ENCODE measurements around the gene CCDC33.

CCDC33 gene

GRCh38 chr15:74378848-74379247 is 142.7 kb downstream of the CCDC33 start:
- no peak overlapping the region for H3K27ac ChIP-seq
- intact Hi-C loops (cut with DNase I; ENCODE audit: low total_unique reads): no loop called here
- H3K4me3 ChIP-seq: no peak overlapping the region
- no peak for DNase-seq
- no peaks in the 10 kb centered on the region for H3K36me3 ChIP-seq
- H3K27me3 ChIP-seq: peaks cover 0 to 29% of the 10 kb centered on the region in 2 donors
- TF ChIP-seq, protein P1, sequence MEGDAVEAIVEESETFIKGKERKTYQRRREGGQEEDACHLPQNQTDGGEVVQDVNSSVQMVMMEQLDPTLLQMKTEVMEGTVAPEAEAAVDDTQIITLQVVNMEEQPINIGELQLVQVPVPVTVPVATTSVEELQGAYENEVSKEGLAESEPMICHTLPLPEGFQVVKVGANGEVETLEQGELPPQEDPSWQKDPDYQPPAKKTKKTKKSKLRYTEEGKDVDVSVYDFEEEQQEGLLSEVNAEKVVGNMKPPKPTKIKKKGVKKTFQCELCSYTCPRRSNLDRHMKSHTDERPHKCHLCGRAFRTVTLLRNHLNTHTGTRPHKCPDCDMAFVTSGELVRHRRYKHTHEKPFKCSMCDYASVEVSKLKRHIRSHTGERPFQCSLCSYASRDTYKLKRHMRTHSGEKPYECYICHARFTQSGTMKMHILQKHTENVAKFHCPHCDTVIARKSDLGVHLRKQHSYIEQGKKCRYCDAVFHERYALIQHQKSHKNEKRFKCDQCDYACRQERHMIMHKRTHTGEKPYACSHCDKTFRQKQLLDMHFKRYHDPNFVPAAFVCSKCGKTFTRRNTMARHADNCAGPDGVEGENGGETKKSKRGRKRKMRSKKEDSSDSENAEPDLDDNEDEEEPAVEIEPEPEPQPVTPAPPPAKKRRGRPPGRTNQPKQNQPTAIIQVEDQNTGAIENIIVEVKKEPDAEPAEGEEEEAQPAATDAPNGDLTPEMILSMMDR (IDR thresholded peaks at IDR 0.05): no peak
- peaks cover 0 to 21% (median 10%) of the 10 kb centered on the region in 4 donors for H3K4me1 ChIP-seq
- H3K9me3 ChIP-seq: no peaks in the 10 kb centered on the region

GRCh38 chr15:74380361-74381189 is 144.4 kb downstream of the CCDC33 start:
- Histone ChIP-seq H3K4me3 (no peak overlapping the region), H3K27ac (no peak overlapping the region), H3K27me3 (peaks cover 0 to 29% of the 10 kb centered on the region in 2 donors), H3K36me3 (no peaks in the 10 kb centered on the region), H3K9me3 (no peaks in the 10 kb centered on the region), H3K4me1 (peaks cover 0 to 8% (median 0%) of the 10 kb centered on the region in 4 donors)
- TF ChIP-seq, protein P1 (IDR thresholded peaks at IDR 0.05): no peak
- intact Hi-C loops (cut with DNase I; ENCODE audit: low total_unique reads): no loop called here
- DNase-seq: no peak

GRCh38 chr15:74381190-74381453 is 145.0 kb downstream of the CCDC33 start:
- peaks cover 0 to 8% (median 0%) of the 10 kb centered on the region in 4 donors for H3K4me1 ChIP-seq
- no peak overlapping the region for H3K27ac ChIP-seq
- TF ChIP-seq, protein P1 (IDR thresholded peaks at IDR 0.05): no peak
- H3K36me3 ChIP-seq: no peaks in the 10 kb centered on the region
- peaks cover 0 to 26% of the 10 kb centered on the region in 2 donors for H3K27me3 ChIP-seq
- intact Hi-C loops (cut with DNase I; ENCODE audit: low total_unique reads): no loop called here
- H3K9me3 ChIP-seq: no peaks in the 10 kb centered on the region
- DNase-seq: no peak
- no peak overlapping the region for H3K4me3 ChIP-seq

- H3K27me3 ChIP-seq: peaks cover 0 to 26% of the 10 kb centered on the region in 2 donors
- TF ChIP-seq, protein P1 (IDR thresholded peaks at IDR 0.05): no peak
- H3K27ac ChIP-seq: no peak overlapping the region
- H3K9me3 ChIP-seq: no peaks in the 10 kb centered on the region
- H3K36me3 ChIP-seq: no peaks in the 10 kb centered on the region
- intact Hi-C loops (cut with DNase I; ENCODE audit: low total_unique reads): no loop called here
- DNase-seq: no peak
- H3K4me3 ChIP-seq: no peak overlapping the region
- H3K4me1 ChIP-seq: peaks cover 0 to 8% (median 0%) of the 10 kb centered on the region in 4 donors
These were observed 145.4 kb downstream of the CCDC33 start for GRCh38 chr15:74381481-74381880.

- H3K27me3 ChIP-seq: peaks cover 0 to 32% of the 10 kb centered on the region in 2 donors
- peaks cover 0 to 8% (median 0%) of the 10 kb centered on the region in 4 donors for H3K4me1 ChIP-seq
These were observed 146.1 kb downstream of the CCDC33 start for GRCh38 chr15:74382004-74382816.

More at GRCh38 chr15:74382004-74382816, 146.1 kb downstream of the CCDC33 start:
- Histone ChIP-seq H3K36me3 (no peaks in the 10 kb centered on the region), H3K27ac (no peak overlapping the region), H3K4me3 (no peak overlapping the region), H3K9me3 (no peaks in the 10 kb centered on the region)
- intact Hi-C loops (cut with DNase I; ENCODE audit: low total_unique reads): loop anchor here (2.0 kb wide), 1 partner anchor 55 kb away; no protein-coding TSS in a partner anchor
- DNase-seq: peak; percentile 79 to 85
- TF ChIP-seq, protein P1 (IDR thresholded peaks at IDR 0.05): peak; percentile 82 to 87

Data from tibial artery (tissue), 4 donors.